Activated naive CD4-positive, alpha-beta T cell treated with anti-CD3 and anti-CD28 coated beads, Interleukin-2, amount 50 U/mL, for 72 hours (primary cell): ENCODE results near the gene KLHL29. TPM values are rescaled to one million over a fixed set of nuclear protein-coding genes. Genes with fewer than 3 reads are reported as not detected.
A peak's percentile ranks its signal among the peaks of the same experiment; 100 is the strongest.

Source experiments
- ATAC-seq, 2 donors: fragments of 150-1000 bp; cut with Tn5 transposase; 2 replicates each; pipeline ENCODE4 v1.10.0; 2021; ENCODE audit warnings: mild to moderate bottlenecking in 2 of 2, moderate library complexity in 2 of 2
- DNase-seq, 2 donors: peaks; one replicate each; pipeline ENCODE4 v3.0.0; 2021 to 2022; ENCODE audit warnings: low spot score in 2 of 2
- H3K27ac Mint-ChIP-seq, 2 donors: one replicate each; pipeline ENCODE4 v1.8.0; 2022; ENCODE audit warnings: mild to moderate bottlenecking in 2 of 2, mixed read lengths in 2 of 2
- H3K36me3 Mint-ChIP-seq, 2 donors: one replicate each; pipeline ENCODE4 v1.8.0; 2022; ENCODE audit warnings: mixed read lengths in 2 of 2
- H3K9me3 Mint-ChIP-seq, 2 donors: one replicate each; pipeline ENCODE4 v1.8.0; 2022; ENCODE audit warnings: mixed read lengths in 2 of 2
- total RNA-seq, 2 donors: library from RNA; stranded (reverse); gene quantifications; one replicate each; pipeline ENCODE4 v1.2.3, GENCODE V29; 2022

KLHL29 gene
- total RNA-seq, 2 donors from 2014 or later: 1.2 to 4.7 TPM

- Mint-ChIP-seq H3K36me3 (peaks cover 6 to 8% of the 10 kb centered on the region in 2 donors), H3K27ac (no peak overlapping the region), H3K9me3 (peaks cover 0 to 4% of the 10 kb centered on the region in 2 donors)
- ATAC-seq: no peak
- DNase-seq: no peak
Observed at GRCh38 chr2:23529659-23530058, 144.7 kb downstream of the KLHL29 start.

DNA sequence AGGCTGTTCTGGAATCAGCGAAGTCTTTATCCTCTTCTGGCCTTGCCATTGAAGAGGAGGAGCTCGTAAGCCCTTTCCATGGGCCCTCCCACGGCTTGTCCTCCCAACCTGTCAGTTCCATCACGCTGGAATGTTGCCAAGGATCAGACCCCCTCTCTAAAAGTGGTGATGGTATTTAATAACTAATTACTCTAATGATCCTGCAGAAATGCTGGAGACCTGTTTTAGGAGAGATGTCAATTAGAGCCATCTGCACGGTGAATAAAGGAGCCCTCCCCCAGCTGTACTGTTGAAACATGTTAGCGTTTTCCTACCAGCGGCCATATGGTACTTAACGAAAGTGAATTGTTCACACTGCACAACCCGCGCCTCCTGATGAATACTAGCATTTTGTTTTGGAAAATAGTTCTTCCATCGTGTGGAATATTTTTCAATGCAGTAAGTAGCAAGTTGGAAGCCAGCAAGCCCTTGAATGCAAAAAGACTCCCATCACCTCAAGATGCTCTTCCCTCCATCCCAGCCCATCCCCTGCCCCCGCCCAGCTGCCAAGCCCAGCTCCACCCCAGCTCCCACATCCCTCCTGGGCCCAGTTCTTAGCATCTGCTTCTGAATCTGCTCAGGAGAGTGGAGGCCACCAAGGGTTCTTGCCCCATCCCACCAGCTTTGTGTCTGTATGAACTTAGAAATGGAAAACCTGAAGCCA lies 145.4 kb downstream of the KLHL29 start:
- peaks cover 6 to 8% of the 10 kb centered on the region in 2 donors for H3K36me3 Mint-ChIP-seq
- ATAC-seq: no peak
- DNase-seq: no peak
- H3K9me3 Mint-ChIP-seq: peaks cover 0 to 4% of the 10 kb centered on the region in 2 donors
- no peak overlapping the region for H3K27ac Mint-ChIP-seq

DNA sequence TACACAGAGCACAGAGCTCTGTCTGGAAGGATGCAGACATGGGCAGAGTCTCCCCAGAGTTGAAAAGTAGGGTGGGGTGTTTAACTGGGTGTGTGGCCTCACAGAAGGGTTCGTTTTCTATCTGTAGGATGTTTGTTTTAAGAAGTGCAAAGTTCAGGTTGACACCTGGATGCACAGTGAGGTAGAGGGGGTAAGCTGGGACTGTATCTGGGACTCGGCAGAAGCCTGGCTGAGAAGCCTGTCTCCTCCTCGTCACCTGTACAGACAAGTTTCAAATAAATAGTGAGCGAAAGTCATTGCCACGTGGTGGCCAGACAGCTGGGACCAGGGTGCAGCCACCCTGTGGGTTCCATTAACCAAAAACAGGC lies 145.9 kb downstream of the KLHL29 start:
- DNase-seq (no peak), ATAC-seq (no peak)
- H3K27ac Mint-ChIP-seq: no peak overlapping the region
- peaks cover 0 to 3% of the 10 kb centered on the region in 2 donors for H3K9me3 Mint-ChIP-seq
- peaks cover 3 to 8% of the 10 kb centered on the region in 2 donors for H3K36me3 Mint-ChIP-seq

DNA sequence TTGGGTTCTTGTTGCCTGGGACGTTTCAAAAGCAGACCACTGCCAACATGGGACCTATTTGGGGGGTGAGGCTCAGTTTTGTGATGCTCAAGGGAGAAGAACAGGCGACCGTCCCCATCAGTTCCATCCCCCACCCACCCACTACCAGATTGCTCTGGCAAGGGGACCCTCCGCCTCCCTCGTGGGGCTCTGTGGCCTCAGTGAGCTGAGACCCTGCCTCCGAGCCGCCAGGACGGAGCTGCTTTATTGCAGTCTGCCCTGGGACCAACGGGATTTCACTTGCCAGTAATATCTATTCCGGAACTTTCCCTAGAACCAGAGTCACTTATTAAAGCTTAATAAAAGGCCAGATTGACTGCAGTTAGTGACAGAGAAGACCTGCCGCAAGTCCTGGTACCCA lies 146.3 kb downstream of the KLHL29 start:
- ATAC-seq (no peak), DNase-seq (no peak)
- Mint-ChIP-seq H3K27ac (no peak overlapping the region), H3K9me3 (no peaks in the 10 kb centered on the region), H3K36me3 (peaks cover 0 to 8% of the 10 kb centered on the region in 2 donors)

DNA sequence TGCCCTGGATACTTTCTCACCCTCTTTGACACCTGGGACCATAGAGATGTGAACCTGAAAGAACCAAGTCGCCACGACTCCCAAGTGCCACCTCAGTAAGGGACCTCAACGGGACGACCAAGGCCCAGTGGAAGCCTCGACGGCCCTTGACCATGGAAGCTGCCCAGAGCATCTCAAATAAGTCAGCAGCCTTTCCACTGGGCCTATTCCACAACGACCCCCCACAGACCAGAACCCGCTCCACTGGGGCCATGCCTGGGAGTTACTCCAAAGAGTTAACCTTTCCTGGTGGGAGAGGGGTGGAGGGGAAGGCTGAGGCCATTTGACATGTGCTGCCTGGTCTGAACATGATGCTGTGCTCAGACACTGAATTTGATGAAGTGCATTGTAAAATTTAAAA lies 146.9 kb downstream of the KLHL29 start:
- DNase-seq: no peak
- Mint-ChIP-seq H3K36me3 (peaks cover 0 to 8% of the 10 kb centered on the region in 2 donors), H3K9me3 (no peaks in the 10 kb centered on the region), H3K27ac (peak overlapping the region in 1 of 2 donors; percentile 90)
- ATAC-seq: no peak

DNA sequence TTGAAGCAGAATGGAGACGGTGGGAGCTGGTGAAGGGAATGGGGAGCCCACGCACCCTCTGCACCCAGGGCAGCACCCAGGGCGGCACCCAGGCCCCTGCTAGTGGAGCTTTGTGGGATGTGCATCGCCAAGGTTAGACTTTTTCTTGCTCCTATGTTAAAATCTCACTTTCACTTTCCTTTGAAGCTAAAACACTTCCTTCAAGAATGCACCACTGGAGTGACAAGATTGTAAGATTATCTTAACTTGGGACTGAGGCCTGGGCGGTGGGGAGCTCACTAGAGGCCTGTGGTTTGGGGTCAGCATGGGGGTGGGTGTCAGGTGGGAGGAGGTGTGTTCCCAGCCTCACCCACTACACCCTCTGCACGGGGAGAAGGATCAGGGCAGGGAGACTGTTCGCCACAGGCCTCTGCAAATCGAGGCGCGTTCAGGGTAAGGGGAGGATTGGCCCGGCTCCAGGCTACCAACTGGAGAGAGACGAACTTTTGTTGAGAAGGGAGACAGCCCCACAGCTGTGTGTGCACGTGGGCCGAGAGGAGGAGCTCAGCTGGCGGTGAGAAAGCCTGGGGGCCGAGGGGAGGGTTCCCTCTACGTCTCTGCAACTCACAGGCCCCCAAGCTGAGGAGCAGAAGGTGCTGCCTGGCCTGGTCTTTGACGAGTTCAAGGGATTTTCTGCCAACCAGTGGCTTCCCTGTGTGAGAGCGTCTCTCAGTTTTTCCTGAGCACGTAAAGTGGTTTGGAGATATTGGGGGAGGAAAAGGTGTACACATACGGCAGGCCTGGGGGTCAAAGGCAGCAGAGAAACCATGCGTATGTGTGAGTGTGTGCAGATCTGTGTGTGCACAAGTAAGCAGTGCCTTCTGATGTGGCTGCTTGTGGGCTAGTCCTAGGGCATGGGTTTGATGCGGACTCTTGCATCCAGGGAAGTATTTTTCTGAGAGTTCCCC lies 147.7 kb downstream of the KLHL29 start:
- DNase-seq (peak; percentile 44 to 60), ATAC-seq (peak; percentile 78)
- peaks cover 0 to 8% of the 10 kb centered on the region in 2 donors for H3K36me3 Mint-ChIP-seq
- peak overlapping the region; percentile 90 to 99 for H3K27ac Mint-ChIP-seq
- no peaks in the 10 kb centered on the region for H3K9me3 Mint-ChIP-seq

- ATAC-seq (peak; percentile 3 to 8), DNase-seq (no peak)
- no peaks in the 10 kb centered on the region for H3K9me3 Mint-ChIP-seq
- H3K27ac Mint-ChIP-seq: peak overlapping the region; percentile 90 to 99
- peaks cover 0 to 8% of the 10 kb centered on the region in 2 donors for H3K36me3 Mint-ChIP-seq
Observed at GRCh38 chr2:23533338-23533695, 148.3 kb downstream of the KLHL29 start.

- no peaks in the 10 kb centered on the region for H3K9me3 Mint-ChIP-seq
- no peak for DNase-seq
- no peak for ATAC-seq
- no peak overlapping the region for H3K27ac Mint-ChIP-seq
- peaks cover 0 to 8% of the 10 kb centered on the region in 2 donors for H3K36me3 Mint-ChIP-seq
Observed at GRCh38 chr2:23534771-23535170, 149.8 kb downstream of the KLHL29 start.

GRCh38 chr2:23536326-23536725 lies 151.3 kb downstream of the KLHL29 start:
- no peak for DNase-seq
- H3K9me3 Mint-ChIP-seq: no peaks in the 10 kb centered on the region
- no peak overlapping the region for H3K27ac Mint-ChIP-seq
- no peak for ATAC-seq
- peaks cover 0 to 8% of the 10 kb centered on the region in 2 donors for H3K36me3 Mint-ChIP-seq

DNA sequence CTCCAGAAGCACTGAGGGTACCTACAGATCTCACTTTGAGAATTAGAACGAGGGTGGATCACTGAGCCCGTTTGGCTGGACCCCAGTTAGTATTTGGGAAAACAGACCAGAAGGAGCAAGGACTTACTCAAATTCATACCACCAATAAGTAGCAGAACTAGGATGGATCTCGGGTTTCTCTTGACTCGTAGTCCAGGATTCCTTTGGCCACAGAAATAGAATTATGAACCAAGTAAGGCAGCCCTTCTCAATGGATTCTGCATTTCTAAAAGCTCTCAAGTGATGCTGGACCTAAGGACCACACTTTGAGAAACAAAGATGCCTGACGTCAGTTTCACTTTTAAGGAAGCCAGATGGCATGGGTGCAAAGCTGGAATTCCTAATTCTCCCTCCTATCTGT lies 153.0 kb downstream of the KLHL29 start:
- Mint-ChIP-seq H3K9me3 (no peaks in the 10 kb centered on the region), H3K36me3 (no peaks in the 10 kb centered on the region), H3K27ac (no peak overlapping the region)
- no peak for DNase-seq
- ATAC-seq: no peak

DNA sequence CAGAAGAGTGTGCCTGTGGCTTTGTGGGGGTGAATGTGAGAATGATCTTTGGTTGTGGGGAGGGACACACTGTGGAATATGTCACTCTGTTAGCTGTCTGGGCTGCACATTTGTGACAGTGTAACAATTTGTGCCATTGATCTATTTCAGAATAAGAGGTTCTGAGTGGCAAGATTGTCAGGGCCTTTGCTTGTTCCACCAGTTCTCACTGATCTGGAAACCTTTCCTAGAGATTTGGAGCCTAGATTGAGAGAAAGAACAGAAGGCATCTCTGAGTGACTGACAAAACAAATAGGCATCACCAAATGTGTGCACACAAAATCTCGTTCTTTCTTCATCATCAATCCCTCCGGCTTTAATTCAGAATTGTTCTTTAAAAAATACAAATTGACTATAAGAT lies 153.6 kb downstream of the KLHL29 start:
- H3K9me3 Mint-ChIP-seq: no peaks in the 10 kb centered on the region
- H3K36me3 Mint-ChIP-seq: no peaks in the 10 kb centered on the region
- ATAC-seq (no peak), DNase-seq (no peak)
- H3K27ac Mint-ChIP-seq: no peak overlapping the region

DNA sequence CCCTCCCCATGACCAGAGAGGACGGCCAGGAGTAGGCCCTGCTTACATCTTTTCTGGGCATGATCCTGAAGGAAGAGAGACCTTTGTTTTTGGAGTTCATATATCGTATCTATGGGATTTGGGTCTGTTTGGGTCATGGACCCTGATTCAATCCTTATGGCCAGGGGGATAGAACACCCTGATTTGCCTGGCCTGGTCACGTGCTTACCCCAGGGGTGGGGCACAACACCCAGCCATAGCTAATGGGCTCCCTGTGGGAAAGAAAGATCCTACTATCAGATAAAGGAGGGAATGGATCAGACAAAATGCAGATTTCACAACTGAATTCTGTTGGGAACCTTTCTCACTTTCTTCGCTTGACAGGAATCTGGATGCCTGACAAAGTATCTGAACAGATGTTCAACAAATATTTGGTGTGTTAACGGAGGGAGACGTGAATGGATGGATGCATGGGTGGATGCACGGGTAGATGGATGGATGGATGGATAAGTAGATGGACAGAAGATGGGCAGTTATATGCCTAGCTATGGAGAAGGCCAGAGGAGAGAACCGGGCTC lies 155.9 kb downstream of the KLHL29 start:
- no peaks in the 10 kb centered on the region for H3K36me3 Mint-ChIP-seq
- ATAC-seq (no peak), DNase-seq (no peak)
- no peak overlapping the region for H3K27ac Mint-ChIP-seq
- no peaks in the 10 kb centered on the region for H3K9me3 Mint-ChIP-seq

DNA sequence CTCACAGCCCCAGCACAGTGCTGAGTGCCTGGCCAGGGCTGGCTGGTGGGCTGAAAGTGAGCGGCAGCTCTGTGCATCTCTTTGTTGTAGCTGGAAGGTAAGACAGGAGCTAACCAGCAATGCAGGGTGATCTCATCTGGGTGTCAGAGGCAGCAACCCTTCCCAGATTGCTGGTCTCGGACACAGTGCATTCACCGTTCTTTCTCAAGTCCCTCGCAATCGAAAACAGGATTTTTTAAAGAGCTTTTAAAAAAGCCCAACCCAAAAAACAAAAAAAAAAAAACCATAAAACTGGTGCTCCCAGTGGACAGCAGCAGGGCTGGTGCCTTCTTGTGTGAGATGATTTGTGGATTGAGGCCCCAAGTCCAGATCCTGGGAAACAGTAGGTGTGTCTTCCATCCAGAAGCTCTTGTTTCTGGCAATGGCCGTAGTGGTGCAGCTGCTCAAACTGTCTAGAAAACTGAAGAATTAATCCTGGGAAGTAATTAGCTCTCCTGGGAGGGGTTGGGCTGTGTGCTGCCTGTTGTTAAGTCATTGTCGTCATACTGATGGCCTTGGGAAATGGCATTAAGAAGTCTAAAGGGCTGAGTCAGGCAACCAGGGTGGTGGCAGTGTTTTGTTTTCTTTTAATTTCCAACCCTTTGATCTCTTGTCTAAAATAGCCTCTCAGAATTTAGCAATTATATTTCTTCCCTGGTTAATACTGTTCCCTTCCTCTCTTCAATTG lies 156.7 kb downstream of the KLHL29 start:
- no peaks in the 10 kb centered on the region for H3K9me3 Mint-ChIP-seq
- ATAC-seq (no peak), DNase-seq (no peak)
- H3K27ac Mint-ChIP-seq: no peak overlapping the region
- no peaks in the 10 kb centered on the region for H3K36me3 Mint-ChIP-seq

DNA sequence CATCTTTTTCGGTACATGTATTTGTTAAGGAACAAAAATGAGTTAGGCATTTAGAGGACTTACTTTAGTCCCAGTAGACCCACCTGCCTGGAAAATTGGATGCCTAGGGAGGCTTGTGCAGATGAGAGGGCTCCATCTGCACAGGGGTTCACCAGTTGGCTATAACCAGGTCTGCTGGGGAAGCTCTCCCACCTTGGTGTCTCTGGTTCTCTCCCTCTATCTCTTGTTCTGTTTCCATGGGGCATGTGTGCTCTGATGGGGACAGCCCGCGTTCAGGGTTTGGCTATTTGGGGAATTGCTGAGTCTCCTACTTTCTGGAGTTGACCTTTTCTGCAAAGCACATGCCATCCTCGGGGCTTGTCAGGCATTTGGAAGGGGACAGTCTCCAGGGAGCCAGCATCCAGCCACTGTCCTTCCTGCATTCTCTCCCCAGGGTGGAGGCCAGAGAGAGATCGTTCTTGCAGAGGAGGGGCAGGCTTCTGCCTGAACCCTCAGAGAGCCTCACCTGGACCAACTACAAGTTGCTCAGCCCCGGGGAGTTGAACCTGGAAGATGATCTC lies 157.3 kb downstream of the KLHL29 start:
- ATAC-seq: no peak

GRCh38 chr2:23543302-23543701 lies 158.3 kb downstream of the KLHL29 start:
- Mint-ChIP-seq H3K27ac (no peak overlapping the region), H3K36me3 (no peaks in the 10 kb centered on the region), H3K9me3 (no peaks in the 10 kb centered on the region)
- DNase-seq (no peak), ATAC-seq (no peak)

More for the DNA sequence above, 157.3 kb downstream of the KLHL29 start:
- H3K9me3 Mint-ChIP-seq: no peaks in the 10 kb centered on the region
- DNase-seq: no peak
- no peaks in the 10 kb centered on the region for H3K36me3 Mint-ChIP-seq
- no peak overlapping the region for H3K27ac Mint-ChIP-seq

DNA sequence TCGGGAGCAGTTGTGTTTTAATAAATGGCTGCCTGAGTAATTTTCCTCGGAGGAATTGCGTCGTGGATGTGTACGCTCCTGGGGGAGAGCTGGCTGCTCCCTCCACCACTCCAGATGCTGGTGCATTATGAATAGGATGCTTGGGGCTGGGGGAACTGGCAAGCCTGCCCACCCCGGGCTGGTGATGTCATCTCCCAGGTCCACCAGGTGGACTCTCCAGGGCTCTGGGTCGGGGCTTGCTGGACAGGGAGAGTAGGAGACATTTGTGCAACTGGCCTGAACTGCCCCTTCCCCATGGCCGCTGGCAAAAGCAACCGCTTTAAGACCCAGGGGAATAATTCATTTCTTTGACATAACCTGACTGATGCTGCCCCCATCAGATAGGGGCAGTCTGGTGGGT lies 158.7 kb downstream of the KLHL29 start:
- ATAC-seq (no peak), DNase-seq (no peak)
- Mint-ChIP-seq H3K9me3 (no peaks in the 10 kb centered on the region), H3K27ac (no peak overlapping the region), H3K36me3 (no peaks in the 10 kb centered on the region)
